SH-SY5Y (cell line): Measurements from ENCODE around the gene PTK6.

ENCODE experiments used
- GATA2 ChIP-seq: IDR thresholded peaks from 2 replicates; pipeline ENCODE4 v1.6.1; 2011; ENCODE audit warnings: mild to moderate bottlenecking, low read depth, low read length
- GATA3 ChIP-seq: IDR thresholded peaks from 2 replicates; pipeline ENCODE4 v1.6.1; 2011; ENCODE audit warnings: low read depth, mild to moderate bottlenecking, low read length, moderate library complexity

GRCh38 chr20:63567386-63568169 lies 30.4 kb upstream of the PTK6 start:
- no peak for TF ChIP-seq GATA2
- no peak for TF ChIP-seq GATA3
